GOT3 (cell line): Measurements from ENCODE around the gene TMEM8B.

Experiments
- DNase-seq: peaks from one replicate; lab custom pipeline; 2025; ENCODE audit warnings: mixed read lengths; lab: John Stamatoyannopoulos, UW

Gene TMEM8B

DNA sequence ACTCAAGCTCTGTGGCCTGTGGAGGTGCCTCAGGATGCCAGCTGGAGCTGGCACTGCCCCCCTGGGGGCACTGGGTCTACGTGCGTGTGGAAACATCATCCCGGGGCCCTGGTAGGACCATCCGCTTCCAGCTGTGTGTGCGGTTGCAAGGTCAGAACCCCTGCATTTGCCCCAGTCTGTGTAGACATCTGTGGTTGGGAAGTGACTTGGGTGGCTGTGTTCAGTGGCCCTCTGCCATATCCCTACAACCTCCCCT lies 12.5 kb downstream of the TMEM8B start:
- DNase-seq: no peak

DNA sequence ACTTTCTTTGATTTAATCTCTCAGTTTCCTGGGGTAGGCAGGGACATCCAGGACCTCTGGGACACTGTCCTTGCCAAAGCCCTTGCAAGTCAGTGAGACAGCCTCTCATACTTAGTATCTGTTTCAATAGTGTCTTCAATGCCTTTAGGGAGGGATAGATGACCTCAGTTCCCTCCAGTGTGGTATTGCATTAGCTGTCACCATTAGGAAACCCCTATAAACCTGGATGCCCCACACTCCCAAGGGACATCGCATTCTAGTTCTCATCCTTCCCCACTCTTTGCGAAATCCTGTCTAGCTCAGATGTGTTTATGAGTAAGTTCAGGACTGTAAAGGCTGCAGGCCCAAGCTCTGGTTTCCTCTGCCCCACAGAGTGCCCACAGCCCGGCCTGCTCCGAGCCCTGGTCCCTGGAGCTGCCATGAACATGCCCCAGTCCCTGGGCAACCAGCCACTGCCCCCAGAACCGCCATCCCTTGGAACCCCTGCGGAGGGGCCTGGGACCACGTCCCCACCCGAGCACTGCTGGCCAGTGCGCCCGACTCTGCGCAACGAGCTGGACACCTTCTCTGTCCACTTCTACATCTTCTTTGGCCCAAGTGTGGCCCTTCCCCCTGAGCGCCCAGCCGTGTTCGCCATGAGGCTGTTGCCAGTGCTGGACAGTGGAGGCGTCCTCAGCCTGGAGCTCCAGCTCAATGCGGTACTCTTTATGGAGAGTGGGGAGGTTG lies 13.2 kb downstream of the TMEM8B start:
- no peak for DNase-seq

DNA sequence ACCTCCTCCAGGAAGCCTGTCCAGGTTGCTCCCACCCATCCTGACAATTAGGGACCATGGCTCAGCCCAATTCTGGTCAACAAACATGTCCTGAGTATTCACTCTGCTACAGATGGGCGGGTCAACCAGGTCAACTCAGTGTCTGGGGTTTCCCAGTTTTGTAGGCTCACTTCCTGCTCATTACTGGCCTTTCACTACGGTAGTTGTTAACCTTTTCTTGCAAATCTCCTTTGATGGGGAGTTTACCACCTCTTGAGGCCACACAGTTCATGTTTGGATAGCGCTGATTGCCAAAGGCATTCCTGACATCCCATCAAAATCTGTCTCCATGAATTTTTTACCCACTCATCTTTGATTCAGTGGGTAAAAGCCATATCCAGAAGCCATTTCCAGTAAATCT lies 13.8 kb downstream of the TMEM8B start:
- no peak for DNase-seq

DNA sequence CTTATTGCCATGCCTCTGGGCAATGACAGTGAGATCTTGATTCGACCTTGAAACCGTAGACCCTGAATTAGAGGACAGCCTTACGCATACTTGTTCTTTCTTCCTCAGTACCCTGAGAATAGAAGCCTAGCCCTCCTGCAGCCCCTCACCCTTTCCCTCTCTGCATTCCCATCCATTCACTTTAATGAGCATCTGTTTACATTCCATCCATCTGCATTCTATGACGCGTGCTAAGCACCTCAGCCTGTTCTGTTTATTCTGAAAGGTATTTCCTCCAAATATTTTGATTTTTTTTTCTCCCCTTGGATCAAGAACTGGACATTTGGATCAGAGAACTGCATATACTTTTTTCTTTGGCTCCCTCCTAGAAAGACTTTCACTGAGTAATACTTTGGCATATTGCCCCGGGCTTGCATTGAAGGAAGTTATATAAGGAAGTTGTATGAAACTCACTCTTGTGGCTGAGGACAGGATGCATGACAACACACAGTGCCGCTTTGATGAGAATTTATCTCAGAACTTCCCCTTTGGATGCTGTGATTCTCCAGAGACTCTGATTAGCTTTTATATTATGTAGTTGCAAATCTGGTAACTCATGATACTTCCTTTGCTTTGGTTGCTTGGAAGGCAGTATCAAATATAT lies 15.7 kb downstream of the TMEM8B start:
- DNase-seq: no peak

DNA sequence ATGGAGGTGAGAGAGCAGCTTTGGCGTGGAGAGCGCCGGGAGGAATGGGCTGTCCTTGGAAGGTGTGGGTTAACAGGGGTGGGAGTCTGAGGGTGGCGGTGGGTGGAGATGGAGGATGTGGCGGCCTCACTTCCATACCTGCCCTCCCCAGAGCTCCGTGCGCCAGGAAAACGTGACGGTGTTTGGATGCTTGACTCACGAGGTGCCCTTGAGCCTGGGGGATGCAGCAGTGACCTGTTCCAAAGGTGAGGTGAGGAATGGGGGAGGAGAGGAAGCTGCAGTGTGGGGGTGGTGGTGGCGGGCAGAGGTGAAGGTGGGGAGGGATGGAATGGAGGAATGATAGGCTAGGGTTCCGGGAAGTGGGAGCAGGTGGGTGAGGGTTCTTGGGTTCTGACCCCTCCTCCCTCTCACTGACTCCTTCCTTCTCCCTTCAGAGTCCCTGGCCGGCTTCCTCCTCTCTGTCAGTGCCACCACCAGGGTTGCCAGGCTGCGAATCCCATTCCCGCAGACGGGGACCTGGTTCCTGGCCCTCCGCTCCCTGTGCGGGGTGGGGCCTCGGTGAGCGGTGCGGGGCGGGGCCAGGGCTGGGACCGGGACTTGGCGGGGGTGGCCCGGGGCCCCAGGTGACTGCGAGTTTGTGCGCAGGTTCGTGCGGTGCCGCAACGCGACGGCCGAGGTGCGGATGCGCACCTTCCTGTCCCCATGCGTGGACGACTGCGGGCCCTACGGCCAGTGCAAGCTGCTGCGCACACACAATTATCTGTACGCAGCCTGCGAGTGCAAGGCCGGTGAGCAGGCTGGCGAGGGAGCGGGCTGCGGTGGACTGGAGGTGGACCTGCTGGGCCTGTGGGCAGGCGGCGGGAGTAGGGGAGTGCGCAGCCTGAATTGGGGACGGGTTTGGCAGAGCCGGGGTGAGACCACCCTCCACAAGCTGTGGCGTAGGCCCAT lies 17.1 kb downstream of the TMEM8B start:
- DNase-seq: no peak

DNA sequence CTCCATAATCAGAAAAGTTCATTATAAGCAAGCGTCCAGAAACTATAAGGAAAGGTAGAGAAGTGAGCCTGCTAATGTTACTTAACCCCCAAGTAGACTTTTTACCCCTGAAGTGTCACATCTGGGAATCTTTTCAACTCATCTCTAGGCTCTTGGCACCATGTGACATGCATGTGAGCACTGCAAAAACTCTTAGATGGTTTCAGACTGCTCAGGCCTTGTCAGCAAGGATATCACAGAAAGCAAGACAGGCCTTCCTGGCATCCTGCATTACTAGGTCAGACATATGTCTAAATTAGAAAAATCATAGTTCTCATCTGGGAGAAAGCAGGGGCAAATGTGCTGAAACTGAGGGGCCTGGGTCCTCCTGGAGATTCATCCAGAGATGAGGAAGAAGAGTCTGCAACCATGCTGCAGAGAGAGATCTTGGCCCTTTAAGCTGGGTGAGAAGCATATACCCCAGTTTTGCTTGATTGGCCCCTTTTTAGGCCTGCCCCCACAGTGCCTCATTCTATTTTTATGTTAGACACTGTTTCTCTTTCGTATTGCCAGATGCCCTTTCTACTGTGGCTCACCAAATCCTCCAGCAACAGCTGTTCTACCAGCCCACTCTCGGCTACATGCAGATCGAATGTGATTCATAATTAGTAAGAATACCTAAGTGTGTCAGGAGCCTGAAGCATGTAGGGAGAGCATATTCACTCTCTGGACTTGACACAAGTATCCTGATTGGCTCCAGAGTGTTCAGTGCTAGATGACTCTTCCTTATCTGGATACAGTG lies 19.0 kb downstream of the TMEM8B start:
- no peak for DNase-seq

DNA sequence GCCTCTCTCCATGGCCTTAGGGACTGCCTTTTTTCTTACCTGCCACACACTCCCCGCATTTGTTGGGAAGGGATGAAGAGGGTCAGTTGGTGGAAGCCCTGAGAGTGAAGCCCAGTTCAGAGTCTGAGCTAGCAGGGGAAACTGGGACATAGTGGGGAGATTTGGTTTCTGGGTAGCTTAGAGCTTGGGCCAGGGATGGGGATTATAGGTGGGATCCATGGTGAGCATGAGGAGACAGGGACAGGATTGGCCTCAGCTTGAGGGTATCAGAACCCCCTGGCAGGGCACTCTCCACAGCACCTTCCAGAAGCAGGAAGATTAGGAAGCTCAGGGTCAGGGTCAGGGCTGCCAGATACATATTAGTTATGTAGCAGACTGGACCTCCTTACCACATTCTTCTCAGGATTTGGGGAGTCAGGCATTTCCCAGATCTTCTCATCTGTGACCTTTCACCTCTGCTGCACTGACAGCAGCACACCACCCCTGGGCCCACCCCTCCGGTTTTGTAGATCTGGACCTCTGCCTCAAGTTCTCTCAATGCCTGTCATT lies 23.3 kb downstream of the TMEM8B start:
- DNase-seq: no peak

DNA sequence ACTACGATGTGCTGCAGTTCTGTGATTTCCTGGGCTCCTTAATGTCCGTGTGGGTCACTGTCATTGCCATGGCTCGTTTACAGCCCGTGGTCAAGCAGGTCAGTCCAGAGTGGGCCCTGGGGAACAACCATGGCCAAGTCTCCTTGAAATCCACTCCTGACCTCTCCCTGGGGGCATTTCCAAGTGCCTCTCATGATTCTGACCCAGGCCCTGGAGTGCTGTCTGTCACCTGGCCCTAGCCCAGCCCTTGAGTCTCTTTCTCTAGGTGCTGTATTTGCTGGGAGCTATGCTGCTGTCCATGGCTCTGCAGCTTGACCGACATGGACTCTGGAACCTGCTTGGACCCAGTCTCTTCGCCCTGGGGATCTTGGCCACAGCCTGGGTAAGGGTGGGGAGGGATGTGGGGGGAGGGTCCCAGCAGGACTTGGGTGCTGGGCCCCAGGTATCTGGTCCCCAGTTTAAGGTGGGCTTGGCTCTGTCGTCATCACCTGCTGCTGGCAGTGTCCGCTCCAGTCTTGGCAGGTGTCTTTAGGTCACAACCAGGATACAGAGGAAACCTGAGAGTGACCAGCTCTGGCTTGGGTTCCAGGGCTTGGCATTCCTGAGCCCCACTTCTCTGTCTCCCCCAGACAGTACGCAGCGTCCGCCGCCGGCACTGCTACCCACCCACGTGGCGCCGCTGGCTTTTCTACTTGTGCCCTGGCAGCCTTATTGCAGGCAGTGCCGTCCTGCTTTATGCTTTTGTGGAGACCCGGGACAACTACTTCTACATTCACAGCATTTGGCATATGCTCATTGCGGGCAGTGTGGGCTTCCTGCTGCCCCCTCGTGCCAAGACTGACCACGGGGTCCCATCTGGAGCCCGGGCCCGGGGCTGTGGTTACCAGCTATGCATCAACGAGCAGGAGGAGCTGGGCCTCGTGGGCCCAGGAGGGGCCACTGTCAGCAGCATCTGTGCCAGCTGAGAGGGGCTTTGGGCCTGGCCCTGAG lies 24.1 kb downstream of the TMEM8B start:
- no peak for DNase-seq

DNA sequence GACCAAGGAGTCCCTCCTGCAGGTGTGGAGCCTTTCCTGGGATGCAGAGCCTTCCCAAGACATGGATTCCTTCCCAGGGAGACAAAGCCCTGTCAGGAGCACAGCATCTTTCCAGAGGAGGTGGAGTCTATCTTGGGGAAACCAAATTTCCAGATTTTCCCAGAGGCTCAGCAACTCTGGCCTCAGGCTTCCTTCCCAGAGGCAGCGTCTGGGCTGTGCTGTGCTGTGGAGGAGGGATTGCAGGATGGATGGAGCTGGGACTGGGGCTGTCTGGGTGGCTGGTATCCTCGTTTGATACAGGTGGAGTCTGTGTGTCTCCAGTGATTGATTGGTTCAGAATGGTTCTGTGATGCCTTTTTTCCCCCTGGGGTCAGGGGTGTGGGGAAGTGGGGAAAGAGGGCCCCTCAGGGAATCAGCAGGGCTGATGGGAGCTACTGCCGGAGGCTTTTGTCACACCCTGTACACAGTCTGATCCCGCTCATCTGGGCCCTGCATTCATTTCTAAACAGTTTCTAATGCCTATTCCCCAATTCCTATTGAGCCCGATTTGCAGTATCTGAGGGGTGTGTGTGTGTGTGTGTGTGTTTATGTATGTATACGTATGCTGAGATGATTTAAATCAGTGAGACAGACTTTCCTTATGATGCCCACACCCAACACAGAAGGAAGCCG lies 25.2 kb downstream of the TMEM8B start:
- DNase-seq: no peak

DNA sequence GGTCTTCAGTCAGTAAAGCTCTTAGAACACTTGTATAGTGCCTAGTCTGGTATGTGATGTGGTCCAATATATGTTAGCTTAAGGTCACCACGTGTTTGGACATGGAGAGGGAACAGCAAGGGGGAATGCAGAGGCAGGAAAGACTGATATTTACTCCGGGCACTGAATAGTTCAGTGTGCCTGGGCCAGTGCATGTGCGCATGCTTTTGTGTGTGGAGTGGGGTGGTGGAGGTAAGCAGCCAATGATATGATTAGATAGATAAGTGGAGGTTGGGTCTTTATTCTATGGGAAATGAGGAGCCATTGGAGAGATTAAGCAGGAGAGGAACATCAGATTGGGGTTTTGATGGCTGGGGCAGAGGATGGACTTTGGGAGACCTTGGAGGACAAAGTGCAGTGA lies 27.2 kb downstream of the TMEM8B start:
- no peak for DNase-seq

DNA sequence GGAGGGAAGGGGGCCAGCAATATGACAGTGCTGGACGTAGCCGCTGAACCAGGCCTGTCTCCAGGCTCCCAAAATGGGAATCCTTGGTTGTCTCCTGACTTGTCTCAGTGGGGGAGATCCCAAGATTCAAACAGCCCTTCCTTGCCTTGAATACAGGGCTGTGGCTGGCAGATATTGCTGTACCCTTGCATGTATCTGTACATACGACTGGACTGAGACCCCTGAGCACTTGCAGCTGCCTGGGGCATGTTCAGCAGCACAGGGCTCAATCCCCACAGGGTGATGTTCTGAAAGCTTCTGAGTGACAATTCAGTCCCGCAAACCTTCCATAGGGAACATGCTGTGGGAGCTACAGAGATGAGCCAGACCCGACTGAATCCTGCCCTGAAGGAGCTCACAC lies 27.9 kb downstream of the TMEM8B start:
- no peak for DNase-seq

DNA sequence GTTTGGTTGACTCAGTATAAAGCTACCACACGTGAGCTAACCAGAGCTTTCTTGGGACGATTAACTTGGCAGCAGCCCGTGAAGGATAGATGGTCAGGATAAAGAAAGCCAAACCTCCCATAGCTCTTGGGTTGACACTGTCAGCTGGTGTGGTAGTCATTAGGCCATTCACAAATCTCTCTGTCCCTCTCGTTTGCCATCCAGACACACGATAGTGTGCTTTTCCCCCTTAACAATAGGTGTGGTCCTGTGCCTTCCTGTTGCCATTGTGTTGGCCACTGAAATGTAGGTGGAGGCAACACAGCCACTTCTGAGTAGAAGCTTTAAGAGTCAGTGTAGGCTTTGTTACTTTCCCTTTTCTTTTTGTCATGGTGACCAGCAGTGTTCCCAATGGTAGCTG lies 29.4 kb downstream of the TMEM8B start:
- no peak for DNase-seq

DNA sequence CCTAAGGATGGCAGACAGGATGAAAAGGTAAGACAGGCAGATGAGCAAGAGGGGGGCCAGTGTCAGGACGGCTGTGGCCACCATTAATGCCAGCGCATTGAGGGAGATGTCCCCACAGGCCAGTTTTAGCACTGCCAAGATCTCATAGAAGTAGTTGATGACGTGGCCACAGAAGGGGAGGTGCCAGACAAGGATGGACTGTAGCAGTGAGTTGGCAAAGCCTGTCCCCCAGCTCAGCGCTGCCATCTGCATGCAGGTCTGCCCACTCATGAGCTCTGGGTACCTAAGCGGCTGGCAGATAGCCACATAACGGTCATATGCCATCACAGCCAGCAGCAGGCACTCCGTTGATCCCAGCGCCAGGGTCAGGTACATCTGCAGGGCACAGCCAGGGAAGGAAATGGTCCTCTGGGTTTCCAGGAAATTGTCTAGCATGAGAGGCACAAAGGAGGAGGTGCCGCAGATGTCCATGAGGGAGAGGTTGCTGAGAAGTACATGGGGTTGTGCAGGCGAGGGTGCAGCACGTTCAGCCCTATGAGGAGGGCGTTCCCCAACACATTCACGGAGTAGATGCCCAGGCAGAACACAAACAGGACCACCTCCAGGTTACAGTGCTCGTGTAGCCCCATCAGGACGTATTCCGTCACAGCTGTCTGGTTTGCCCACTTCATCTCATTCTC lies 30.4 kb downstream of the TMEM8B start:
- no peak for DNase-seq

DNA sequence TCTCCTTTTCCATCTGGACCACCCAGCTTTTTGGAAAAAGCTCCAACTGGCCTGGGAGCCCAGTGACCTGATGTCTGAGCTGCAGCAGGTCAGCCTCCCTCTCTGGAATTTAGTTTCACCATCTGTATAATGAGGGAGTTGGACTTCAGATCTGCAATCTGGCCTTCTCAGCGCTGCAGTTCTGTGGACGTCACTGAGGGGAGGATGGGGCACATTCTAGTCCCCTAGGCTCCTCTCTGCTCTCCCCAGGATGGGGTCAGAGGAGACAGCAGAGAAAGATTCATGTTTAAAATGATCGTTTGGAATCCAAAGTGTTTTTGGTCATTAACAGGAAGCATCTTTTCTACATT lies 30.9 kb downstream of the TMEM8B start:
- DNase-seq: no peak

DNA sequence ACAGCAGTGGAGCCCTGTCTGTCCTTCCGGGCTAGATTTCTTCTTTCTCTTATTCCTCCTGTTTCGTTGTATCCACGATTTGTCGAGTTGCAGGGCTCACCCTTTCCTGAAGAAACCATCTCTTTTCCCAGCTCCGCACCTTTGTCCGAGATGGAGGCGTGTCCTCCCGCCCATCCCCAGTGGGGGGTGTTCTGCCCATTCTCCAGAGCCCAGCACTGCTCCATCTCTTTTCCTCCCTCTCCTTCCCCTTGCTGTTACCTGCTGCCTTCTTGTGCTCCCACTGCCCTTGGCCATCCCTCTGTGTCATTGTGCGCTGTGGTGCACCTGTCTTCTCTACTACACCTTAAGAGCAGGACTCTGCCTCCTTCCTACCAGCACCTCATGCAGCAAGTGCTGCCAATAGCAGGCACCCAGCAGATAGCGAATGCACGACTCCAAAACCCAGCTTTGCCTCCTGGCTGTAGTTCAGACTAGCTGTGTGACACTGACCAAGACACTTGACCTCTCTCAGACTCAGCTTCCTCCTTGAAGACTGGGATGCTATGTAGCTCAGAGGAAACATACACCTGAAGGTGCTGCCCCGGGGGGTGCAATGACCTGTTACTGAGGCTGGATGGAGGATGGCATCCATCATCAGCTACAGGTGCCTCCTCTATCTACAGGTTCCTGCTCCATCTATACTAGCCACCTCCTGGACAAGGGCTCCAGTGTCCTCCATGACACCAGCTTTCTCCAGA lies 32.3 kb downstream of the TMEM8B start:
- DNase-seq: no peak

DNA sequence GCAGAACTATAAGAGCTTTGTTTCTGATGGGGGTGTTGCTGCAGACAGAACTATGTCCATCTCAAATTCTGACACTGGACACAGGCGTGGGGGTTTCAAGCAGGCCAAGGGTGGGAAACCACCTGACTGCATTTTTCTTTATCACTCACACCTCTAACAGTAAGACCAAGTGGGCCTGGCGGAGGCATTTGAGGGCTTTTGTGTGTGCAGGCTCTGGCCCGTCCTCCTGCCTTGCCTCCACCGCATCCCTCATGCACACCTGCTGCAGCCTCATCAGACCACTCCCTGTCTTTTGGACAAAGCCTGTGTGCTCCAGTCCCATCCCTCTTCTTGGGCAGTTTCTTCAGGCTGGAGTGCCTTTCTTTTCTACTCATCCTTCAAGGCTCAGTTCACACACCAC lies 33.3 kb downstream of the TMEM8B start:
- DNase-seq: no peak

DNA sequence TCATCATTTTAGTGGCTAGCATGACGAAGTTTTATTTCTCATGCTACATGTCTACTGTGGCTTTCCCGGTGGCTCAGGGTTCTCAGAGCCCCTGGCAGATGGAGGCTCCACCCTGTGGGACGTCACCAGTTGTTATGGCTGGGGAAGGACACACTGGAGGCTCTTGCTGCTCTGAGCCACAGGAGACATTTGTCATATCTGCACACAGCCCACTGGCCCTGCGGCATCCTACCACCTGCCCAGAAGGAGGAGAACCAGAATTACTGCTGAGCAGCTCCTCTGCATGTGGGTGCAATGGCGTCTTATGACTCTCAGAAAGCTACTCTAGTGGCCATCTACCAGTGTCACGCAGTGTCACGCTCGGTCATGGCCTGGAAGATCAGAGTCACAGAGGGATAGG lies 34.6 kb downstream of the TMEM8B start:
- no peak for DNase-seq

DNA sequence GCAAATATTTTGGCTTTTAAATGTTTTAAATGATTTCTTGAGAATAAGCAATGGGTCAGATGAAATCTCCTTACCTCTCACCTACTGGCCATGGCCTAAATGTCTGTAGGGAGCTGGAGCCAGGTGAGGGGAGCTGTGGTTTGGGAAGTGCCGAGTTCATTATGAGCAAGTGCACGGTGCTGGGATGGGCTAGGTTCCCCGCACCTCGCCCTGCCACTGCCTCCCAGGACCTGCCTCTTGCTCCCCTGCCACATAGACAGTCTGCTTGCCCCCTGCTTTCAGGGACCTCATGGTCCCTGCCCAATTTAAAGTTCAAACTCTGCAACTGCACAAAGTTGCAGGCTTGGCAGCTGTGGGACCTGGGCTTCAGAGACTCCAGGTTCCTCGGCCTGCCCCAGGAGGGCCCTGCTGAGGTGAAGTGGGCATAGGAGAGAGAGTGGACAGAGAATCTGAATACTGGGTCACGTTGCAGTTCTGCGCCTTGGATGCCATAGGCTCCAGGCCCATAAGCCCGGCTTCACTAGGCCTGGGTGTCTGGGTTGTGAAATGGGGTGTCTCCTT lies 35.7 kb downstream of the TMEM8B start:
- no peak for DNase-seq

DNA sequence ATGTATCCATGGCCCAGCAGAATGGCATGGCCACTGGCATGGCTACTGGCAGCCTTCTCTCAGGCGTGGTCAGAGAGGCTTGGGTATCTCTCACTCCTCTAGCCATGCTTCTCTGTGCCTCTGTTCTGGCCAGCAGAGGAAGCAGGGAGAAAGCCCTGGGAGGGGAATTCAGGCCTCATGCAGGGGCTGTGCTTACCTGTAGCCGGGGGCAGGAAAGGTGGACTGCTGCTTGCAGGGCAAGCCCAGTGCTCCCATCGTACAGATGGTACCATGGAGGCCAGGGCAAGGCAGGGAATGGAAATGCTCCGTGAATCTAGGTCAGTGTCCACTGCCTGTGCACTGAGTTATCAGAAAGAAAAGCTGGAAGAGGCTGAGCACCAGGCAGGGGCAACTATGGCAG lies 38.5 kb downstream of the TMEM8B start:
- DNase-seq: no peak
